Stimulated activated CD4-positive, alpha-beta T cell treated with anti-CD3 and anti-CD28 coated beads, Interleukin-12 subunit alpha, Interleukin-12 subunit beta, amount 100 ng/mL, for 24 hours (primary cell): ENCODE measurements around the gene SVOP.

Experiments used
- DNase-seq, 2 experiments: peaks; one replicate each; pipeline ENCODE4 v3.0.0-alpha.2; 2020; ENCODE audit warnings: low read depth in 2 of 2

Gene SVOP

GRCh38 chr12:108980831-108981618 lies 39.8 kb downstream of the SVOP start:
- DNase-seq: no peak

DNA sequence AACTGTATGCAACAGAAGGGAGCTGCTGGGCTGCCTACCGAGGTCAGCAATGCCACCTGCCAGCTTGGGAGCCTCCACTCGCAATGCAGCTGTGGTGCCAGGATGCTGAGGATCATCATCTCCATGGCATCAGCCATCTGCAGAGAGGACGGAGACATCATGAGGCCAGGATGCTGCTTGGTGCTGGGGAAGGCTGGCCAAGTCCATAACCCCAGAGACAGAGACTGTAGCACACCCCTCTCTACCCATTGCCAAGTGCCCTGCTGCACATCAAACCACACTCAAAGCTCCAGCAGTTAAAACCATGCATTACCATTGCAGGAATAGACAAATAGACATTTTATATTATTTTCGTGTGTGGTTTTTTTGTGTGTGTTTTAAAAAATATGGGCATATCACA lies 43.5 kb downstream of the SVOP start:
- no peak for DNase-seq

DNA sequence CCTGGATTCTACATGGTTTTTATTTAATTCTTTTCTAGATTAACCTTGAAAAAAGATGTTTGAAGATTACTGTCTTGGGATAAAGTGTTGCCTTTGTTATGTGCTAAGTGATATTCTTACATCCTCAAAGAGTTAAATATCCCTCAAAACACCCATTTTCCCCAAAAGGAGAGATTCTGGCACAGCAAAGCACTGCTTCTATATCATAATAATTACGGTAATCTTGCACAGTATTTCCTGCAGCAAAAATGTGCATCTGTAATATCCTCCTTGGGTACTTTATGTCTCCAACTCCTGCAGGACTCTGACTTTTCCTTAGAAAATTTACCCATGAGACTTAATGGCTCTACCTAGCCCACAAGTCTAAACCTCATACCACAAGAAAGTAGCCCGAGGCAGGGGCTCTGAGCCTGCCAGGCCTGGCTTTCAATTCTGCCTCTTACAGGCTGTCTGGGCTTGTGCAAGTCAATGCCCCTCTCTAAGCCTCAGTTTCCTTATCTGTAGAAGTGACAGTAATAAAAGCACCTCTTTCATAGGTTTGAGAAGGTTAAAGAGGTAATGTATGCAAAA lies 45.8 kb downstream of the SVOP start:
- DNase-seq: no peak

GRCh38 chr12:108973629-108974152 lies 47.2 kb downstream of the SVOP start:
- no peak for DNase-seq

GRCh38 chr12:108972358-108972757 lies 48.5 kb downstream of the SVOP start:
- DNase-seq: no peak

DNA sequence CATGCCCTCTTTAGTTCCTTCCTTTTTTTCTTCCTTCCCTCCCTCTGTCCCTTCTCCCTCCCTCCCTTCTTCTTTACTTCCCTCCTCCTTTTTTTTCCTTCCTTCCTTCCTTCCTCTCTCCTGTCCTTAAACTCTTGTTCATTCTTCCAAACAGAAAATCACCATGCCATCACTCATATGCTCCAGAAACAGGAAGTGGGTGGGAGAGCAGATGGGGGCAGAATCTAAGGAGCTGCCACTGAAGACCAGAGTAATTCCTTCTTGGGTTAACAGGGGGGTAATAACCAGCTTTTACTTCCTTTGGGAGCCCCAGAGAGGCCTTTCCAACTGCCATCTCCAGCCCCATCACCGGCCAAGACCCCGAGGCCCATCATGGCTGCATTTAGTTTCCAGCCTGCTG lies 51.2 kb downstream of the SVOP start:
- no peak for DNase-seq

DNA sequence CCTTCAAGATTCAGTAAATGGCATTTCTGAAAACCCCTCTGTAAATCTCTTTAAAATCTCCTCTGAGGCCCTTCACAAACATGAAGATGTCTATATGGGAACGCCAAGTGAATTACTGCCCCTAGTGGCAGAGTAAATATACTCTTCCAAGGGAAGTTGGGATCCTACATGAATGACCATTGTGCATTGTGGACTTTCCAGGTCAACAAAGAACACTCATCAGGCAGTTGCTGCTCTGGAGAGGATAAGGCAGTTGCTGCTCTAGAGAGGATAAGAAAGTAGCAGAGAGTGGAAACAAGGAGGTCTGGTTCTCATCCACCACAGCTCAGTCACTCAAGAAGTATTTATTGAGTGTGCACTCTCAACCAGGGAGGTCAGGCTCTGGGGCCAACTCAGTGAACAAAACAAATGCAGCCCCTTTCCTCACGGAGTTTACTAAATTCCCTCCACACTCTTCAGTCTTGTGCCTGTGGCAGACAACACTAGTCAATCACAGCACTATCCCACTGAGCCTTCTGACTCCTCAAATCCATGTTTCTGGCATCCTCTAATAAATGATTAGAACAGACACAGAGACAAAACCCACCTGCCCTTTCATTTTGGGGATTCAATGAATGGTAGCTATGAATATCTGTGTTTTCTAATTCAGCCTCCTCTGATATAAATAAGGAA lies 52.9 kb downstream of the SVOP start:
- no peak for DNase-seq

DNA sequence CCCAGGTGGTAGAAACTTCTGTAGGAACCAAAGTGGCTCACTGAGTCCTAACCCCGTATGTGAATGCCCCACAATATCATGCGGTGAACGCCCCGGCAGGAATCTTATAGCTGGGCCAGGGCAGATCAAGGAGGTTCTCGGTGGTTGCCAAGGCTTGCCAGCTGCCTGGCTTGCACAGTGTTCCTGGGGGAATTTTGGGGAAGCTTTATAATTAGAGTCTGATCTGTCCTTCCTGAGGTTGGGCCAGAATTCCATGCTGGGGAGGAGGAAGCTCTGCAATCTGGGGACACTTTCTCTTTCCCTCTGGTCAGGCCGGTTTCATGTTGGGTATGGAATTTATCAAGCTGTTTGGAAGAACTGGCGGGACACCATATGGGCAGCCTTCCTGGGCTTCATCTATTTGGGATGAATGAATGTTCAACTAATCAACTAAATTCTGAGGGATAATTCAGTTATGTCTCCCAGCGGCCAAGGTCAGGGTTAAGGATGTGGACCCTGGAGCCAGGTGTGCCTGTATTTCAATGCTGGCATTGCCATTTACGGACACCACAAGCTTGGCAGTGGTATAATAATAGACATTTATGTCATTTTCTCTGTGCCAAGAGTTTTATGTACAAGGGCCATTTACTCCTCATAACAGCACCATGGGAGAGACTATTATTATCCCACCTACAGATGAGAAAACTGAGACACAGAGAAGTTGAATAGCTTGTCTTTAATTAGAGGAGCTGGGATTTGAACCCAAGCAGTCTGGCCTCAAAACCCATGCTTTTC lies 54.3 kb downstream of the SVOP start:
- DNase-seq: no peak

DNA sequence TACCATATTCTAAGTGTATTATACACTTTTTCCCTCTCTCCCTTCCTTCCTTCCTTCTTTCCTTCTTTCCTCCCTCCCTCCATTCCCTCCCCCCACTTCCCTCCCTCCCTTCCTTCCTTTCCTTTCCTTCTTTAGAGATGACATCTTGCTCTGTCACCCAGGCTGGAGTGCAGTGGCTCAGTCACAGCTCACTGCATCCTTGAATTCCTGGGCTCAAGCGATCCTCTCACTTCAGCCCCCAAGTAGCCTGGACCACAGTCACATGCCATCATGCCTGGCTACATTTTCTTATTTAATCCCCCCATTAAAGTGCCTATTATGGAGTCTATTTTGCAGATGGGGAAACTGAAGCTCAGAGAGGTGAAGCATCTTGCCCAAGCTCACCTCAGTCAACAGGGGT lies 55.0 kb downstream of the SVOP start:
- DNase-seq: no peak

DNA sequence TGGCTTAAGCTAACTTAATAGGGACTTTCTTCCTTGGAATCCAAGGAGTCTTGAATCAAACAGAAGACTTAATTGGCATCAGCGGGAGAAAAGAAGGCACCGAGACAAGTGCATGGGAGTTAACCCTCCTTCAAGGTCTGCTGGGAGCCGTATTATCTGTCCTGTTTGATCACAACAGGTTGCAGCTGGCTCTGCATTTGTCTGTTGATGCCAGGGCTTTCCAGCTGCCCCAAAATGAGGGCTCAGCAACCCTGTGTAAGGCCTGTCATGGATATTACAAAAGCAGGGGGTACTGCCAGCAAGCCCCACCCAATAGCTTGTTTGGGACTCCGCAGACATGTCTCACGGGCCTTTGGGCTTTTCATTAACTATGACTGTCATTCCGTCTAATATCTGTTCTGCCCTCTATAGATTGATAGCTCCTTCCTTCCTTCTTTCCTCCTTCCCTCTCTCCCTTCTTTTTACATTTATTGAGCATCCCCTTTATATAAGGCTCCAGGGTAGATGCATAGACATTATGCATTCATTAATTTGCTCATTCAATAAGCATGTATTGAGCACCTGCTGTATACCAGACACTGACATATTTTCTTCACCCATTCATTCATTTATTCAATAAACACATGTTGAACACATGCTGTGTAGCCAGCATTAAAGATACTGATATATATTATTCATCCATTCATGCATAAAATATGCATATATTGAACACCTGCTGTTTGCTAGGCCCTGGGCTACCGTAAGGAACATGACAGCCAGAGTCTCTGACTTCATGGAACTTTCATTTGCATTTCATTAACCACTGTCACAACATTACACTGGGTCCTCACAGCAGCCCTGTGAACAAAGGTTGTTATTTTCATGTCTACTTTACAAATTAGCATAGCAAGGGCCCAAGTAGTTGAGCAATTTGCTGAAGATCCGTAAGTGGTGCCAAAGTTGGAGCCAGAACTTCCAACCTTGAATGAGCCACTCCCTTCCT lies 56.2 kb downstream of the SVOP start:
- DNase-seq: no peak

DNA sequence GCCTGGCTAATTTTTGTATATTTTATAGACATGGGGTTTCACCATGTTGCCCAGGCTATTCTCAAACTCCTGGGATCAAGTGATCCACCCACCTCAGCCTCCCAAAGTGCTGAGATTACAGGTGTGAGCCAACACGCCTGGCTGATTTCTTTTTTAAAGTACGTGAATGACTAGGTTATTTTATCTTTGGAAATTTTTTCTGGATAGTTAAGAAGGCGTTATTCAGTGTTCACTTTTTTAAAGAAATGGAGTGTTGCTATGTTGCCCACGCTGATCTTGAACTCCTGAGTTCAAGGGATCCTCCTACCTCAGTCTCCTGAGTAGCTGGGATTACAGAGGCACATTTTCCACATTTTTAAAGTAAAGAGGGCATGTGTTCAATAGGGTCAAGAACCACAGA lies 58.6 kb downstream of the SVOP start:
- DNase-seq: no peak

DNA sequence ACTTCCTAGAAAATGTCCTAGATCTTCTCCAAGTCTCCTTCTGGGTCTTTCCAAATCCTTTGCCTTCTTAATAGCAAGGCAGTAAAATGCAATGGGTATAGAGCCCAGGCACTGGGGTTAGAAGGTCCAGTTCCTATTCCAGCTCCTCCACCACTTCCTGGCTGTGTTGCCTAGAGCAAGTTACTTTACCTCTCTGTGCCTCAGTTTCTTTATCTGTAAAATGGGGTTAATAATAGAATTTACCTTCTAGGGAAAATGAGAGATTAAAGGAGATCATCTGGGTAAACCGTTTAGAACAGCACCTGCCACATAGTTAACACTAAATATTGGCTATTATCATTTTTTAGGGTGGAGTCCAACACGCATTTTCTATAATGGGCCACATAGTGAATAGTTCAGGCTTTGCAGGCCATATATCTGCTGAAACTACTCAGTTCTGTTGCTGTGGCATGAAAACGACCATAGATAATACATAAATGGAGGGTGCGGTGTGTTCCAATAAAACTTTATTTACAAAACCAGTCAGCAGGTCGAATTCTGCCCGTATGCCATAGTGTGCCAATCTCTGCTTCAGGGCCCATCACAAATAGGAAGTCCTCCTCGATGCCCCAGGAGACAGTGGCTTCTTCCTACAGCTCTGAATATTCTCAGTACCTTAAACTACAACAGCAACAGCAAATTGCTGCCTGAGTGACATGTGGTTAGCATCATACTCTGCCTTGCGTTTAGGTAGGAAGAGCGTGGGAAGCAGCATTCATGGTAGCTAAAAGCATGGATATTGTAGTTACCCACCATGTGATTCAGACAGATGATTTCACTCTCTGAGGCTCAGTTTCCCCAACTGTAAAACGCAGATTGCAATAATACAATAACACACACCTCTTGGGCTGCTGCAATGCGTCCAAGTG lies 60.9 kb downstream of the SVOP start:
- DNase-seq: no peak

DNA sequence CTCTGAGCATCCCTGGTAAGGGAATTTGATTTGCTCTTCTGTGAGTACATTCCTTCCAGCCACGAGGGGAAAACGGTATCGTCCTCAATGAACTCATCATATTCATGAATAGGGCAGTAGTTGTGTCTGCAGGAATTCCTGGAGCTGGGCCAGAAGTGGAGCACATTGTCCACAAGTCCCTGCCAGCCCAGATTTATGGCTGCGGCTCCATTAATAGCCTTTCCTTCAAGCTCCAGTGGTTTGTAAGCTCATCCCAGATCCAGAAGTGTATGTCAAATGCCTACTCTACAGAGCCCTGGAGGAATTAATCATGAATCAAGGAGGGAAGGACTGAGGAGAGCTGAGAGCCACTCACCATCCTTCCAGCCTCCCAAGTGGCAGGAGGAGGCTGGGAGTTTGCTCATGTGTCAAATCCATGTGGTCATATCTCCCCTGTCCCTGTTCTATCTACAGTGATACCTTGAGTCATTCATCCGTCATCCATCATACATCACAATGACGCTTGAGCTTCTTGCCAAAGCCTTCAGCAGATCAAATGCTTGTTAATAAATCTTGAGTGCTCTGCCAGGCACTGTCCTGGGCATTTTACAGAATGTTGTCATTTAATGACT lies 65.5 kb downstream of the SVOP start:
- DNase-seq: no peak

DNA sequence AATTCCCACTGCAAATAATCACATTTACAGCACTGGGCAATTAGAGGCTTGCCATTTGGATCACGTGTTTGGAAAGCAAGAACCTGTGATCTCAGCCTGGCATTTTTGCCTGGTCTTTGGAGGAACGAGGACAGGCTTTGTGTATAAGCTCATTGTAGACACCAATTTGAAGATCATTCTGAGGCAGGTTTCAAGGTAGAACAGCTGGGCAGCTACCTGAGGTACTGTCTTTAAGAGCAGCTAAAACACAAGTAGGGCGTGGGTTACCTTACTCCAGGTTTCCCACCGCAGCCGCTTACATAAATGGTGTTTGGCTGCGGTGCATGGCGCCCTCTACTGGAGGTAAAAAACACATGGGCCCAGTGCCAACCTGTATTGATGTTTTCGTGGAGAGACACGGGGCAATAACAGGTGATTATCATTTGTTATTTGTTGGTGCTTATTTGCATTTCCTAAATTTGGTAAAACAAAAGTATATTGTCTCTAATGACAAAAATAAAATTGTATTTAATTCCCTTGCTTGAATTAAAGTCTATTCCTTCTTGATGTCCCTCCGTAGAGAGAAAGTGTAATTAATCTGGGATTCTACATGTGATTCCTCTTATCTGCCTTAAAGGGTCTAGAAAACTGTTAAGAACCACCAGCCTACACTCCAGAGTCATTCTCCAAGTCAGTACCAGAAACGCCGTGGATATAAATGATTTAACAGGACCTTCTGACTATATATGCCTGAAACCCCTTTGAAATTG lies 69.7 kb downstream of the SVOP start:
- peak; percentile 43 to 60 for DNase-seq

GRCh38 chr12:108949976-108950375 lies 70.9 kb downstream of the SVOP start:
- DNase-seq: no peak

GRCh38 chr12:108948367-108948766 lies 72.5 kb downstream of the SVOP start:
- no peak for DNase-seq

DNA sequence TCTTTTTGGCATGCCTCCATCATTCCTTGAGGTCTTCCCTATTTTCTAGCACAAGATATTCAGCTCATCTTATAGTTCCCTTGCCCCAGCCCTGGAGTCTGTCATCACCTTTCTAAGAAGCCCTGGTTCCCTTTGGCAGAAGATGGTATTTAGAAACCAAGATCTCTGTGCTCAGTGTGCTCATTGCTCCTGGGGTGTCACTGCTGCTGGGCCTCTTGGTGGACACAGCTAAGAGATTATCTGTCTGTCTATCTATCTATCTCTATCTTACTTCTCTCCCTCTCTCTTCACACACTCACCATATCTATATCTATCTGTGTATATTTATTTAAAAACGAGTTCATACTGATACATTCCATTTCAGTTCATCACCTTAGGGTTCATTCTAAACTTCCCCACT lies 73.8 kb downstream of the SVOP start:
- DNase-seq: no peak

- DNase-seq: no peak
Measured at GRCh38 chr12:108940138-108940537, 80.7 kb downstream of the SVOP start.

DNA sequence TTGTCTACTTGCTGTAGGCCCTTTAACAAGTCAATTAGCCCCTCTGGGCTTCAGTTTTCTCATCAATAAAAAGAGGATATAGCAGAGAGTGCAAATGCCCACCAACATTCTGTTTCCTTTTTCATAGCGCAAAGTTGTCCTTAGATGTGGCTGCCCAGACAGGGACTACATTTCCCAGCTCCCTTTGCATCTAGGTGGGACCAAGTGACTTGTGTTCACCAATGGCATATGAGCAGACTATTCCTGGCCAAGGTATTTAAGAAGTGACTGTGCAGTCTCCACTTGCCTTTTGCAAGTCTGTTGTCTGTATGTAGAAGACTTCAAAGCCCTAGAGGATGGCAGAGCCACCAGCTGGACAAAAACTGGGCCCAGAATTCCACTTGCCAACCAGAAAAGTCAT lies 81.3 kb downstream of the SVOP start:
- no peak for DNase-seq
